Measurements from ENCODE around the gene TMPRSS4. TPM values are rescaled to one million over a fixed set of nuclear protein-coding genes. Genes with fewer than 3 reads are reported as not detected.
A peak's percentile ranks its signal among the peaks of the same experiment; 100 is the strongest.

TMPRSS4 gene
- total RNA-seq, 2 experiments from 2014 or later, result not detected

- H3K27ac Mint-ChIP-seq, result no peak overlapping the region
- ATAC-seq (ENCODE audit: poor library complexity), result no peak
- peak overlapping the region; percentile 21 for H3K4me3 Mint-ChIP-seq
These were observed 76.6 kb downstream of the TMPRSS4 start for GRCh38 chr11:118153516-118153915.

GRCh38 chr11:118153976-118154375 lies 77.1 kb downstream of the TMPRSS4 start:
- Mint-ChIP-seq H3K27ac (no peak overlapping the region), H3K4me3 (peak overlapping the region; percentile 21), H3K36me3 (ENCODE audit: low read depth) (no peaks in the 10 kb centered on the region), H3K4me1 (ENCODE audit: low read depth) (peaks cover 16% of the 10 kb centered on the region), H3K9me3 (no peaks in the 10 kb centered on the region), H3K27me3 (peaks cover 81% of the 10 kb centered on the region)
- Histone ChIP-seq H3K9me3 (ENCODE audit: control insufficient read depth in 1 of 2, insufficient read depth in 1 of 2, low read length in 2 of 2) (peaks cover 0 to 14% of the 10 kb centered on the region in 2 experiments), H3K4me3 (ENCODE audit: low read length) (no peak overlapping the region), H3K4me1 (ENCODE audit: insufficient read depth, low read length) (peaks cover 24% of the 10 kb centered on the region), H3K27me3 (ENCODE audit: control insufficient read depth in 1 of 2, insufficient read depth in 2 of 2, low read length in 2 of 2) (peaks cover 66 to 74% of the 10 kb centered on the region in 2 experiments), H3K27ac (ENCODE audit: low read depth in 1 of 2, low read length in 2 of 2) (no peak overlapping the region), H3K36me3 (ENCODE audit: insufficient read depth, low read length) (no peaks in the 10 kb centered on the region)
- no peak for TF ChIP-seq CTCF (IDR thresholded peaks at IDR 0.05)
- DNase-seq (no peak), ATAC-seq (ENCODE audit: poor library complexity) (no peak)
- CTCF ChIA-PET, result no interaction called here
- intact Hi-C loops (cut with DNase I, micrococcal nuclease), result no loop called here
- POLR2A ChIA-PET, result no interaction called here

More at GRCh38 chr11:118153516-118153915, 76.6 kb downstream of the TMPRSS4 start:
- H3K4me1 Mint-ChIP-seq (ENCODE audit: low read depth), result peaks cover 16% of the 10 kb centered on the region
- intact Hi-C loops (cut with DNase I, micrococcal nuclease), result no loop called here
- H3K9me3 Mint-ChIP-seq, result no peaks in the 10 kb centered on the region
- Histone ChIP-seq H3K27me3 (ENCODE audit: control insufficient read depth in 1 of 2, insufficient read depth in 2 of 2, low read length in 2 of 2) (peaks cover 66 to 74% of the 10 kb centered on the region in 2 experiments), H3K27ac (ENCODE audit: low read depth in 1 of 2, low read length in 2 of 2) (no peak overlapping the region), H3K4me1 (ENCODE audit: insufficient read depth, low read length) (peaks cover 24% of the 10 kb centered on the region), H3K36me3 (ENCODE audit: insufficient read depth, low read length) (no peaks in the 10 kb centered on the region), H3K4me3 (ENCODE audit: low read length) (no peak overlapping the region), H3K9me3 (ENCODE audit: control insufficient read depth in 1 of 2, insufficient read depth in 1 of 2, low read length in 2 of 2) (peaks cover 0 to 14% of the 10 kb centered on the region in 2 experiments)
- CTCF ChIA-PET, result no interaction called here
- DNase-seq, result no peak
- TF ChIP-seq CTCF (IDR thresholded peaks at IDR 0.05), result no peak
- peaks cover 81% of the 10 kb centered on the region for H3K27me3 Mint-ChIP-seq
- H3K36me3 Mint-ChIP-seq (ENCODE audit: low read depth), result no peaks in the 10 kb centered on the region
- POLR2A ChIA-PET, result no interaction called here

- no peak for ATAC-seq (ENCODE audit: poor library complexity)
- no peaks in the 10 kb centered on the region for H3K9me3 Mint-ChIP-seq
These were observed 77.8 kb downstream of the TMPRSS4 start for GRCh38 chr11:118154641-118155040.

More at GRCh38 chr11:118154641-118155040, 77.8 kb downstream of the TMPRSS4 start:
- H3K36me3 Mint-ChIP-seq (ENCODE audit: low read depth), result no peaks in the 10 kb centered on the region
- Histone ChIP-seq H3K9me3 (ENCODE audit: control insufficient read depth in 1 of 2, insufficient read depth in 1 of 2, low read length in 2 of 2) (peaks cover 0 to 14% of the 10 kb centered on the region in 2 experiments), H3K4me3 (ENCODE audit: low read length) (no peak overlapping the region), H3K36me3 (ENCODE audit: insufficient read depth, low read length) (no peaks in the 10 kb centered on the region), H3K27me3 (ENCODE audit: control insufficient read depth in 1 of 2, insufficient read depth in 2 of 2, low read length in 2 of 2) (peaks cover 70 to 72% of the 10 kb centered on the region in 2 experiments), H3K27ac (ENCODE audit: low read depth in 1 of 2, low read length in 2 of 2) (no peak overlapping the region), H3K4me1 (ENCODE audit: insufficient read depth, low read length) (peaks cover 24% of the 10 kb centered on the region)
- H3K27ac Mint-ChIP-seq, result no peak overlapping the region
- DNase-seq, result no peak
- ChIA-PET POLR2A (no interaction called here), CTCF (no interaction called here)
- H3K4me1 Mint-ChIP-seq (ENCODE audit: low read depth), result peaks cover 16% of the 10 kb centered on the region
- no peak overlapping the region for H3K4me3 Mint-ChIP-seq
- intact Hi-C loops (cut with DNase I, micrococcal nuclease), result no loop called here
- TF ChIP-seq CTCF (IDR thresholded peaks at IDR 0.05), result no peak
- H3K27me3 Mint-ChIP-seq, result peaks cover 87% of the 10 kb centered on the region

All from CD4-positive, alpha-beta T cell (primary cell).